GM18499 (cell line): ENCODE measurements around the gene CLEC10A.
"Not testable (repeated sequence)": the region's sequence is repeated elsewhere in the genome, so short reads cannot be mapped to it uniquely, and the experiment has no call there.

Source experiments
- ATAC-seq: cut with Tn5 transposase; IDR thresholded peaks from one replicate; pipeline ENCODE4 v1.9.1; 2021; ENCODE audit warnings: moderate number of reproducible peaks; ENCODE audit not compliant: insufficient read depth, unreplicated experiment

CLEC10A gene

DNA sequence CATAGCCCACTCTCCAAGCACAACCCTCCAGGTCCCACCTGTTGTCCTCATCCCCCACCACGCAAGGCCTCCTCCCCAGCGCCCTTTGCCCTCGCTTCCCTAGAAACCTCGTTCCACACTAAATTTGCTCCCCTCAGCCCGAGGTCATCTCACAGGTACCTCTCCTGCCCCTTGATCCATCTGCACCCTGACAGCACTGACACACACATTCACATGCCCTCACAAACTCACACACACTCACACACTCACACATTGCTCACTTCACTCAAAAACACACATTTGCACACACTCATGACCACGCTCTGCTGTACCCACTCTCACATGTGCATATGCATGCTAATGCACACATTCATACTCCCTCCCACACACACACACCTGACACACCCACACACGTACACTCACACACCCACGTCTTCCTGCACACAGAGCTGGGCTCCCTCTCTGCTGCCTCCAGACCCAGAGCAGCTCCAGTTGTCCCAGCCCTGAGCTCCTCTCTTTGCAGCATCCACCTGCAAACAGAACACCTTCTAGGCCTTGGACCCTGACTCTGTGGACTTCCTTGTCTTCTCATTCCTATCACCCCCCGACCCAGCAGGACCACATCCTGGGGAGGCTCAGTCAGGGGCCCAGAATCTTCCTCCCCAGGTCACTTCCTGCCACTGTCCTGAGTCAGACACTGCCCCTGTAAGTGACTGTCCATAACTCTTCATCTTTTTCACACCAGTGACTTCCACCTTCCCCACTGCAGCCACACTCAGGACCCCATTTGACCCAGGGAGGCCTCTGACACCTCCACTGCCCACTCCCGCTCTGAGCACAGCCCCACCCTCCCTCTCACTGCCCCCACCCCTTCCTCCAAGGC lies 29.6 kb upstream of the CLEC10A start:
- no peak for ATAC-seq

DNA sequence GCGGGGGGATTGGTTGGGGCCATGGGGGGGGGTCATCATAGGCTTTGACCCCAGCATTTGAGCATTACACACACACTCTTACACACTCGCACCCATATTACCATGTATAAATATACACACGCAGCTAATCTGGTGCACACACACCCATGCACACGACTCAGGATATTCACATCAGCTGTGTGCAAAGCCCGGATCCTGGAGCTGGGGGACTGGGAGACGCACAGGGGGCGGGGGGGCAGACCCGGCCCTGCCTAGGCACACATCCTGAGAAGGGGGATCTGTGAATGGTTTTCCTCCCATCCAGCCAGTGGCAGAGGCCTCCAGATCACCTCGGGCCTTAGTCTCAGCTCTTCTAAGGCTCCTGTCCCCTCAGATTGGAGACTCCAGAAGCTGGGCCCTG lies 28.9 kb upstream of the CLEC10A start:
- ATAC-seq: no peak

DNA sequence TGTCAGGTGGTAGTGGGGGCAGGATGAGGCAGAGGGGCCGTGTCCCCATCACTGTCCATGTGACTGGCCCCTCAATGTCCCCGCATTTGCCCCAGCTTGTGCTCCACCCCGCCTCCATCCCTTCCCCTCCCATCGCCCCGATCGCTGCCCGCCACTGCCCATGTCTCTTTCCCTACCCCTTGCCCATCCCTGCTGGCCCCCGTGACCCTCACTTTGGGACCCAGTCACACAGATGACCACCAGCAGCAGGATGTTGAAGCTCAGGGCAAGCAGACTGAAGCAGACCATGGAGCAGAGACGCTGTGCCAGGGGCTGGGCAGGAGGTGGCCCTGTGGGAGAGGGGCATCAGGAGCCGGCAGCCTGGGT lies 28.5 kb upstream of the CLEC10A start:
- ATAC-seq: no peak

DNA sequence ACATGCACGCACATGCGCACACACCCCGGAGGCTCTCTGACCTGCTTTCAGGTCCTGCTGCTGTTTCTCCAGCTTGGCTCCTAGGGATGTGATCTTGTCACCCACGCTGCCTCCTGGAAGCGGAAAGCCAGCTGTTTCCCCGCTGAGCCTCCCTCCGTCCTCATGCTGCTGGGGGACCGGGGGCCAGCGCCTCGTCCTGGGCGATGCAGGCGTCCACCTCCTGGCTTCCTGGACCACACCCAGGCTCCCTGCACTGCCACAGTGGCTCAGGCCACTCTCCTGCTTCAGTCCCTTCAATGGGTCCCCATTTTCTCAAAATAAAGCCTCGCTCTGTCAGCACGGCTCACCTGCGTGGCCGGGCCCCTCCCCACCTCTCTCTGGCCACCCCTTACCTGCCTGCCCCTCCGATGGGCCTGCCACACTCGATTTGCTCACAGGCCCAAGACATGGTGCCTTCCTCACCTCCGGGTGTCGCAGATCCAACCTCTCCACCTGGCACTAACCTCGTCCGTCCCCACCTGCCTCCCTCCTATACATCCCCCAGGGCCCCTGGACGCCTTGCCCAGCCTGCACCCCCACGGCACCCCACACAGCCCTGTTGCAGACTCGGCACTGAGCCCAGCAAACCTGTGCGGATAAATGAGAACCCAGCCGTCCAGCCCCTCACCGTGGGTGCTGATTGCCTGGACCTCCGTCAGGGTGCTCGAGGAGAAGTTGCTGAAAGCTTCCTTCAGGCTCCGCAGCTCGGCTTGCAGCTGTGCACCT lies 27.9 kb upstream of the CLEC10A start:
- ATAC-seq: no peak

DNA sequence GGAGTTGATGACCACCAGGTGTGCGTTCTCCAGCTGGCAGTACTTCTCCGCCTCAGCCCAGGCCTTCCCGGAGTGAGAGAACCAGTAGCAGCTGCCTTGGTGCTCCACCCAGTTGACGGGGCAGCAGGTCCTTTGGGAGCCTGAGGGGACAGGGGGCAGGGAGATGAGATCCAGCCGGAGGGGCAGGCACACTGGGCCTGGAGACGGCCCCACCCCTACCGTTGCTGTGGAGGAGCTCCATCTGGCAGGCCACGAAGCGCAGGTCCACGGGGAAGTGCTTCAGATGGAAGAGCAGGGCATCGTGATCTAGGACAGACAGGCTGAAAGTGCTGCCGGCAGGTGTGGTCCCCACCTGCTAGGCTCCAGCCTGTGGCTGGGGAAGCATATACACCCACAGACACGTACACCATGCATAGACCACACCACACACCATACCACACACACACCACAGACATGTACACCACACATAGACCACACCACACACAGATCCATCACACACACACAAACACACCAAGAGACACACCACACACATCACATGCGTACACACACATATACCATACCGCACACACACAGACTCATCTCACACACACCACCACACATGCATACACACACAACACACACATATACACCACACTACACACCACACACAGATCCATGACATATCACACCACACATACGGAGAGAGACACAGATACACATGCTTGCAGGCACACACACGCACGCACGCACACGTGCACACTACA lies 27.1 kb upstream of the CLEC10A start:
- no peak for ATAC-seq

DNA sequence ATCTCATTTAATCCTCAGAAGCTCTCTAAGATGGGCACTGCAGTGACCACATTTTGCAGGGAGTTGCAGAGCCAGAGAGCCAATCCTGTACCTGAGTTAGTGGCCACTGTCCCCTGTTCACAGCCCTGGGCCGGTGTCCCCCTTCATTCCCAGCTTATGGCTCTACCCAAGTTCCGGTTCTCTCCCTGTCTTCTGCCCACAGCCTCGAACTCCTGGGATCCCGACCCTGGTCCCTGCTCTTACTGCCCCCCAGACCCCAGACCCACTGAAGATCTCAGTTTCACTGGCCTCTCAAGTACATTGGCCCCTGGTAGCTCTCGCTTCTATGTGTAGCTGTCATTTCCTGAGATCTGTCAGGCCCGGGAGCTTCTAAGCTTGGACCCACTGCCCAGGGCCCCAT lies 22.4 kb upstream of the CLEC10A start:
- ATAC-seq: no peak

DNA sequence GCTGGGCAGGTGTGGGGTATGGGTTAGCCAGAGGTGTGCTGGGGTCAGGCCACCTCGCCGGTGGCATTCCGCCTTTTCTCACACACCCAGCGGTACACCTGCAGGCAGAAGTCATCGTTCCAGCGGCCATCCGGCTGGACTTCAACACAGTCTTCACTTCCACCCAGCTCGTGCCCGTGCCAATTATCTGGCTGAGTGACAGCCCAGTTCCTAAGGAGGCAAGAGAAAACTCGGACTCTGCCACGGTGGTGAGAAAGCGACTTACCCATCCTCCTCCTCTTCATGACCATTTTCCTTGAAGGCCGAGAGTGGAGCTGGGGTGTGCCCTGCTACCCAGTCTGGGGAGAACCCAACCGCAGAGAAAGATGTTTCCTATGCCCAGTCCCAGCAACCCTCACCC lies 21.5 kb upstream of the CLEC10A start:
- no peak for ATAC-seq

DNA sequence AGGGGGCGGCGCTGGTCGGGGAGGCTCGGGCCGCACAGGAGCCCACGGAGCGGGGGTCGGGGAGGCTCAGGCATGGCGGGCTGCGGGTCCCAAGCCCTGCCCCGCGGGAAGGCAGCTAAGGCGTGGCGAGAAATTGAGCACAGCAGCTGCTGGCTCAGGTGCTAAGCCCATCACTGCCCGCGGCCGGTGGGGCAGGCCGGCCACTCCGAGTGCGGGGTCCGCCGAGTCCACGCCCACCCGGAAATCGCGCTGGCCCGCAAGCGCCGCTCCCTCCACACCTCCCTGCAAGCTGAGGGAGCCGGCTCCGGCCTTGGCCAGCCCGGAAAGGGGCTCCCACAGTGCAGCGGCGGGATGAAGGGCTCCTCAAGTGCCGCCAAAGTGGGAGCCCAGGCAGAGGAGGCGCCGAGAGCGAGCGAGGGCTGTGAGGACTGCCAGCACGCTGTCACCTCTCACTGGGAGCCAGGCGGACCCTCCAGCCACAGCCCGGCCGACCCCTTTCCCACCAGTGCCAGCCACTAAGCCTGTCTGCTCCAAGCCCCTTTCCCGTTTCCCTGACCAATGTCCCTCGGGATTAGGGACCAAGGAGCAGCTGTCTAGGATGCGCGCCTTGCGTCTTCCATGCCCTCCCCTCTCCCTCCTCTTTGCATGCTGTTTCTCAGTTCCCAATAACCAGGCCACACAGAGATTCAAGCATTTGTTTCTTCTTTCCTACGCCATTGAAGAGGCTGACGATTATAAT lies 20.8 kb upstream of the CLEC10A start:
- ATAC-seq: not testable (repeated sequence)

DNA sequence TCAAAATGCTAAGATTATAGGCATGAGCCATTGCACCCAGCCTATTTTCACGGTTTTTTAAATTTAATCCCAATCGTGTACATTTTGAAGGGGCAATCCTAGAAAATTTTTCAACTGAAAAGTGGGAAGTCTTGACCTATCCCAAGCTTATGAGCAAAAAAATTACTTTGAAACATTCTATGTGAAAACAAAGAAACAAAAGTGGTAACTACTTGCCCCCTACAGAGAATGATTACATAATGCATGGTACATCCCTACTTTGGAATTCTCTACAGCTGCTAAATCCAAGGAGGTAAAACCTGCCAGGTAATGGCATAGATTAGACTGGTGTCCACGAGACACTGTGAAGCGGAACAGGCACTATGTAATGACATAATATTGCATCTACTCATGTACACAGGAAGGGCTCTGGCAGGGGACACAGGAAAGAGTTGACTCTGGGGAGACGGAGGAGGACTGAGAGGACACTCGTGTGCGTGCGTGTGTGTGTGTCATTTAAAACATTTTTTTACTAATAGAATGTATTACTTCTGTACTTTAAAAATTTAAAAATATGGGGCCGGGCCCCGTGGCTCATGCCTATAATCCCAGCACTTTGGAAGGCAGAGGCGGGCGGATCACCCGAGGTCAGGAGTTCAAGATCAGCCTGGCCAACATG lies 18.9 kb upstream of the CLEC10A start:
- ATAC-seq: no peak

DNA sequence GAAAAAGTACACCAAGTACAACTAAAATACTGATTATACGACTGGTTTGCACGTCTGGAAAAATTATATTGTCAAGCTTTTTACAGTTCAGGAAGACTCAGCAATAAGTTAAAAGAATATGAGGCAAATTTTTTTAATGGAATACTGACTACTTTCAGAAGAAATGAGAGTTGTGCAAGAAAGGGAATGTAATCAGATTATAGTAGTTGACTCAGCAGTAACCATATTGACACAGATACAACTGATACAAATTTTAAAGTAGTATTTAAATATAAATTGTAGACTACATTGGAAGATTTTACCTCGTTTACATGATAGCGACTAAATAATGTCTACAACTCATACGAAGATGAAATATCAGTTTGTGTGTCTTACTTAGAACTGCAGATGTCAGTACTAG lies 17.9 kb upstream of the CLEC10A start:
- ATAC-seq: no peak

DNA sequence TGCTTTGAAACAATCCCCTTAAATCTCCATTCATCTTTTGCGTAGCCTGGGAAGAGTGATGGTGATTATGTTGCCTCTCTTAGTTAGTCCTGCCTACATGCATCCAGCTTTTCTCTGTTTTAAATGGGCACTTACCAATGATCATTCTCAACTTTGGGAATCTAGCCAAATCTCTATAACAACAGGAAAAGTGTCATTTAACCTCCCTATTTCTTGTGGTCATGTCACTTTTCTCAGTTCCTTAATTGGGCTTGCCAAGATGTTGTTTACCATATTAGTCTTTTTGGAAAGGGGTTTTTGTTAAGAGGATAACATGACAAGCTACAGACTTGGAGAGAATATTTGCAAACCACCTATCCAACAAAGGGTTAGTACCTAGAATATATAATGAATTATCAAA lies 15.6 kb upstream of the CLEC10A start:
- no peak for ATAC-seq

DNA sequence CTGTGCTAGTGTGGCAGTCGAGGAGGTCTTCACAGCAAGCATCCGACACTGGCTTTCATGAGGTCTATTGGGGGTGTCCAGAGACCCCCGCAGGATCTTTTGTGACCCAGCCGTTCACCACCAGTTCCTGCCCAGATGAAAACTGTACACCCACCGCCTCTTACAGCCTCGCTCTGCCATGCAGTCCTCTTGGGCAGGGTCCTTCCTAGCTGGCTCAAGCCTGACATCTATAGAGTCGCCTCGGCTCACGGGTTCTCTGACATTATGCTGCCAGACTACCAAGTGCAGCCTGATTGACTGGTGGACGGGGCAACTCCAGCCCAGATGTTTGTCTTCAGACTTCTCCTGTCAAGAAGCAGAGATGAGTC lies 14.6 kb upstream of the CLEC10A start:
- no peak for ATAC-seq

DNA sequence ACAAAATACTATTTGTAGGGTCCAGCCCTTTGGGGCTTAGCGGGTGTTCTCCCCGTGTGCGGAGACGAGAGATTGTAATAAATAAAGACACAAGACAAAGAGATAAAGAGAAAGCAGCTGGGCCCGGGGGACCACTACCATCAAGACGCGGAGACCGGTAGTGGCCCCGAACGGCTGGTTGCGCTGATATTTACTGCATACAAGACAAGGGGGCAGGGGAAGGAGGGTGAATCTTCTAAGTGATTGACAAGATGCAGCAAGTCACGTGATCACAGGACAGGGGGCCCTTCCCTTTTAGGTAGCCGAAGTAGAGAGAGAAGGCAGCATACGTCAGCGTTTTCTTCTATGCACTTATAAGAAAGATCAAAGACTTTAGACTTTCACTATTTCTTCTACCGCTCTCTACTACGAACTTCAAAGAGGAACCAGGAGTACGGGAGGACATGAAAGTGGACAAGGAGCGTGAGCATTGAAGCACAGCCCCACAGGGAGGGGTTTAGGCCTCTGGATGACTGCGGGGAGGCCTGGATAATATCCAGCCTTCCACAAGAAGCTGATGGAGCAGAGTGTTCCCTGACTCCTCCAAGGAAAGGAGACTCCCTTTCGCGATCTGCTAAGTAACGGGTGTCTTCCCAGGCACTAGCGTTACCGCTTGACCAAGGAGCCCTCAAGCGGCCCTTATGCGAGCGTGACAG lies 11.4 kb upstream of the CLEC10A start:
- not testable (repeated sequence) for ATAC-seq

DNA sequence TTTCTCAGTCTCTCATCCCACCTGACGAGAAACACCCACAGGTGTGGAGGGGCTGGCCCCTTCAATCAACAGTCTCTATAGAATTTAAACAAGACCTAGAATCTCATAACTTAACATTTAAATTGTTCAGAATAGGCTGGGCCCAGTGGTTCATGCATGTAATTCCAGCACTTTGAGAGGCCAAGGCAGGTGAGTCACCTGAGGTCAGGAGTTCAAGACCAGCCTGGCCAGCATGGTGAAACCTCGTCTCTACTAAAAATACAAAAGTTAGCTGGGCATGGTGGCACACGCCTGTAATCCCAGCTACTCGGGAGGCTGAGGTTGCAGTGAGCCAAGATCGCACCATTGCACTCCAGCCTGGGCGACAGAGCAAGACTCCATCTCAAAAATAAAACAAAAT lies 9.5 kb upstream of the CLEC10A start:
- ATAC-seq: not testable (repeated sequence)

DNA sequence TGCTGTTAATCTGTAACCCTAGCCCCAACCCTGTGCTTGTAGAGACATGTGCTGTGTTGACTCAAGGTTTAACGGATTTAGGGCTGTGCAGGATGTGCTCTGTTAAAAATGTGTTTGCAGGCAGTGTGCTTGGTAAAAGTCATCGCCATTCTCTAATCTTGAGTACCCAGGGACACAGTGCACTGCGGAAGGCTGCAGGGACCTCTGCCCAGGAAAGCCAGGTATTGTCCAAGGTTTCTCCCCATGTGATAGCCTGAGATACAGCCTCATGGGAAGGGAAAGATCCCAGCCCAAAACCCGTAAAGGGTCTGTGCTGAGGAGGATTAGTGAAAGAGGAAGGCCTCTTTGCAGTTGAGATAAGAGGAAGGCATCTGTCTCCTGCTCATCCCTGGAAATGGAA lies 8.4 kb upstream of the CLEC10A start:
- ATAC-seq: not testable (repeated sequence)

DNA sequence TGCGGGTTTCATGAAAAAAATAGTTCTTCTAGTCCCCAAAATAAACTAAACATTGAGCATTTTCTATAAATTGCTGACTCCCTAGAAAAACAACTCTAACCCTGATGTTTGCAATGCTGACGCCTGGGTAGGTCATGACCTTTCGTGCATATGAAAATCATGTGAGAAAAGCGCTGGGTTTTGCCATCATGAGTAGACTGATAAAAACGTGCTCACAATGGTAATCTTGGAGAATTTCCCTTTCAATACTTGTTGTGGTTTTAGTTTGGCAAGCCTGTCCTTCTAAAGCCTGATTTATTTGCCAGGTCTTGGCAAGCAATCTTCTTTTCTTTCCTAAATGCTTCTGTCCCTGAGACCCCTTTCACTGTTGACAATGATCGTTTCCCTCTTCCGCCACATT lies 4.0 kb upstream of the CLEC10A start:
- no peak for ATAC-seq

DNA sequence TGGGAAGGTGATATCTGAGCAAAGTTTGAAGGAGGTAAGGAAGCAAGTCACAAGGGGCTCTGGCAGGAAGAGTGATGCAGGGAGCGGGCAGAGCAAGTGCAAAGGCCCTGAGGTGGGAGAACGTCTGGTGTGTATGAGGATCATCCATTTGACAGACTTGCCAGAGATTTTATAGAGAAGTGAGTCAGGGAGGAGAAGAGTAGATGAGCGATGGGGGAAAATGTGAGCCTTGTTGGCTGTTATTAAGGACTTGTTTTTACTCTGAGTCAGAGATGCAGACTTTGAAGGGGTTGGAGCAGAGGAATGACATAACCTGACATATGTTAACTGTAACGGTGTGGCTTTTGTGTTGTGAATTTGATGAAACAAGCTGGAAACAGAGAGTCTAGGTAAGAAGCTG lies 3.5 kb upstream of the CLEC10A start:
- ATAC-seq: no peak

DNA sequence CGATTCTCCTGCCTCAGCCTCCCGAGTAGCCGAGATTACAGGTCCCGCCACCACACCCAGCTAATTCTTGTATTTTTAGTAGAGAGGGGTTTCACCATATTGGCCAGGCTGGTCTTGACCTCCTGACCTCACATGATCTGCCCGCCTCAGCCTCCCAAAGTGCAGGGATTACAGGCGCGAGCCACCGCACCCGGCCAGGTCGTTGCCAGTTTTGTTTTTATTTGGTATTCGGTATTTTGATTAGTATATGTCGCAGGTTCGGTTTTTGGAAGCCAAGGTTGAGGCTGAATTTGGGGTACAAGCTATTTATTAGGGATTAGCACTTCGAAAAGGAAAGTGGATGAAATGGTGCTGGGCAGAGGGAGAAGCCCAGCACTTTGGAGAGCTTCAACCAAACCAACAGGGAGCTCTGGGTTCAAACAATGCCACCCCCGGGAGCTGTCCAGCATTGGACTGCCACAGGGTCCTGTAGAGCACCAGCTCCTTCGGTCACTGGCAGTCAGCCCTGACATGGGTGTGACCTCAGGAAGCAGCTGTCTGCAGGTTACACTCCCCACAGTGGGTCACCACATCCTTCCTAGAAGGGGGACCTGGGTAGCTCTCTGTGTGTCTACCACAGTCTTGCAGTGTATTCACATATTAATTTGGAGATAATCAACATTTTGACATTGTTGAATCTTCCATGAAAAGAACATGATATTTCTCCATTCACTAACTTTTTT lies 1.5 kb upstream of the CLEC10A start:
- ATAC-seq: no peak
